Activated CD4-positive, alpha-beta T cell treated with anti-CD3 and anti-CD28 coated beads for 1 hour (primary cell): ENCODE data around the gene ADGRG6.

Experiments
- DNase-seq: peaks from one replicate; pipeline ENCODE4 v3.0.0-alpha.2; 2020

The ADGRG6 gene

DNA sequence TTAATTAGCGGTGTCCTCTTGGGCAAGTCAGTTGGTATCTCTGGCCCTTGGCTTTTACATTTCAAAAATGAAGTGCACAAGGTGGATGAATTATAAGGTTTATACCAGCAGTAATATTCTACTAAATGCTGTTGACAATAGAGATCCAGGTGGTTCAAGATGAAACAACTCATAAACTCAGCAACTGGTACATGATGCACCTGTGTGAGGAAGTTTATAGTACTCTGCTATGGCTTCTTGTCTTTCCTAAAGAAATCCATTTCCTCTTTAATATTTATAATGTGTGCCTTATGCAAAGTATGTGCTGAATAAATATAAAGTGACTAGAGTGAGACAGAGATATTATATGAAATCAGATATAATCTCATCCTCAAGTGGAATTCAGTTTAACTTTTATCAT lies 48.5 kb downstream of the ADGRG6 start:
- DNase-seq, result no peak

DNA sequence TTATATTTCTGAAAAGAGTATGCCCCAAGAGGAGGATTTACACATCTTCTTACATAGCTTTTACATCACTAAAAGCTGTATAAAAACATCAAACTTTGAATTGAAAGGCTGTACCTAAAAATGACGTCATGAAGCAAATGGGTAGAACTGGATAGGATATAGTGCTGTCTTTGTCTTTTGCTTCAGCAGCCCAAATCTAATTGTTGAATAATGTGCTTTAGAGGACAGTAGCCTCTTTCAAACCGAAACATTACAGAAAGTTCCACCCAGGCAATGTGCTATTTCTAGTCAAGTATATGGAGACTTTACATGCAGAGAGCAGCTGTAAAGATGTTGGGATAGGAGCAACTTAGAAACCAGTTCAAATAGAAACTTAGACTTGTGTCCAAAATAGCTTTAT lies 51.9 kb downstream of the ADGRG6 start:
- DNase-seq, result no peak

GRCh38 chr6:142354650-142355049 lies 52.8 kb downstream of the ADGRG6 start:
- DNase-seq, result no peak

DNA sequence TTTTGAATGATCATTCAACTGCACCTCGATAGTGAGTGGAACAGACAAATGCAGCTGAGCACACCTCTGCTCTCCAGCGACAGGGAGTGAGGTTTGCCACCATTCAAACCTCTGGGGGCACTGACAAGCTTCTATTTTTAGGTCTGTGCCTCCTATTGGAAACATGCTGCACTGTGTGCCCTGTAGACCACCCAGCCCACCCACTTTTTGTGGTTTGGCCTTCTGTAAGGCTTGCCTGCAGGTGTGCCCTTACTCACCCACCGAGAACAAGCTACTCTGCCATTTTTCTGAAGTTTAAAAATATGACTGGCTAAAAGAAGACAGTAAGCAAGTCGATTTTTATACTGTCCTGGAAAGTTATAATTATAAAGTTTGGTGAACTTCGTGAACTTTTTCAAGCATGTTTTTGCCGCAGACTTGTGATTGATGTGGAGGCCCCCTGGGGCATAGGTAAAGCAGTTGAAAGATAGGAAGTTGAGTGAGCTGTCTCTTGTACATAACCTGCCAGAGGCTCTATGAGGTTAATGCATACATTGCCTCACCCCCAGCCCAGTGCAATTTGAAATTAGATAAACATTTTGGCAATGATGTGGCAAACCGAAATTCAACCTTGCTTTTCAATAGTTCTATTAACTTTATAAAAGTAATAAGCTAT lies 53.8 kb downstream of the ADGRG6 start:
- no peak for DNase-seq

DNA sequence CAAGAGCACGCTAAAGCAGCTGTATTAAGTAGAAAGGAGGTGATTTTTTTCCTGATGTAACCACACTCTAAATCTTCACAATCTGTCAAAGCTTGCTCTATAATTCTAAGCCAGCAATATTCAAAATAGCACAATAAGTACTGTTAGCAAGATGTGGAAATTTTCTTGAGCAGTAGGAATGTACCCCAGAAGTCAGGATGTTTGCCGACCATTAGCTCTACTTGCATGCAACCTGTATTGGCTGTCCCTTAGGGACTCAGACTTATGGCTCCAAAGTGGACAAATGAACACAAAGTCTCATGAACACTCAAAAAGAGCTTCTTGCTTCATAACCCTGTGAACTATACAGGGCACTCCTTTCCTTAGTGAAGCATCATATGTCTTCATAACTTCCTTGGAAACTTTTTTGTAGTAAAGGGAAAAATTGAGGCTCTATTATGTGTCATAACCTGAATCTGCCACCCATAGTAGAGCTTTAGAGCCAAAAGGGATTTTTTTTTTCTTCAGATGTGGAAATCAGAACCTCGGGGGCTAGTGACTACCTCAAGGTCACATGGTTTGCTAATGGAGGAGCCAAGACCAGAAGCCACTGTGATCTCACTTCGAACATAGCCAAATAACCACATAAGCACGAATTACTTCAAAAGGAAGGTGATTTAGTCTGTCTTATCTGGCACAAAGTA lies 54.5 kb downstream of the ADGRG6 start:
- no peak for DNase-seq

- DNase-seq, result no peak
These were observed 55.0 kb downstream of the ADGRG6 start for GRCh38 chr6:142356884-142357225.

DNA sequence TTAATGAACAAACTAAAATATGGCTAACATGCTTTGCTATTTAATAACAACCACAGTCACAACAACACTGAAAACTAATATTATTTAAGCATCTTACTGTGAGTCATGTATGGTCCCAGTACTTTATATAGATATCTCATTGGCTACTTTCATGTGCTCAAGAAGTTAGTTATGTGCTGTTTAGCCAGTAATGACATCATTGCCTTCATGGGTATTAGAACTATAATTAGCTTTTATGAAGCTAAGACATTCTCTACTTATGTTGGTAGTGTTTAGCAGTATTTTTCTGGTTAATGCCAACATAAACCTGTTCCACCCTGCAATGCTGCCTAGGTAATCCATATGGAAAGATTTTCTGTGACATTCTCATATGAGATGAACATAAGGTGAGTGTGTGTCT lies 56.1 kb downstream of the ADGRG6 start:
- DNase-seq, result no peak

- DNase-seq, result no peak
These were observed 57.6 kb downstream of the ADGRG6 start for GRCh38 chr6:142359271-142359960.

DNA sequence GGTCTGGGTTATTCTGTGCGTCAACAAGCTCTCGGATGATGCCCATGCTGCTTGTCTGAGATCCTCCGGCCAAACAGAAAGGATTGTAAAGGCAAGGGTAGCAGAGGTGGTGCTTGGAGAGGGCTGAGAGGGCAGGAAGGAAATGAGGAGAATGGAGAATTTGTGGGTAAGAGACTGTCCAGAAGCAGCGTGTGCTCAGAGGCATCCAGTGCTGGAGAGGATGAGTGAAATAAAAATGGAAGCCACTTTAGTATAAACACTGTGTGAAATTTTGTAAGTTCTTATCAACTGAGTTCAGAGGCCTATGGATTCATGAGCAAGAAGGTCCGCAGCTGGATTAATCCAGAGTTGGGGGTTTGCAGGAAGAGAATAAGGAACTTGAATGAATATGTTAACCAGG lies 59.5 kb downstream of the ADGRG6 start:
- DNase-seq, result no peak

- no peak for DNase-seq
These were observed 60.3 kb downstream of the ADGRG6 start for GRCh38 chr6:142361779-142362750.

GRCh38 chr6:142367061-142367460 lies 65.3 kb downstream of the ADGRG6 start:
- no peak for DNase-seq

DNA sequence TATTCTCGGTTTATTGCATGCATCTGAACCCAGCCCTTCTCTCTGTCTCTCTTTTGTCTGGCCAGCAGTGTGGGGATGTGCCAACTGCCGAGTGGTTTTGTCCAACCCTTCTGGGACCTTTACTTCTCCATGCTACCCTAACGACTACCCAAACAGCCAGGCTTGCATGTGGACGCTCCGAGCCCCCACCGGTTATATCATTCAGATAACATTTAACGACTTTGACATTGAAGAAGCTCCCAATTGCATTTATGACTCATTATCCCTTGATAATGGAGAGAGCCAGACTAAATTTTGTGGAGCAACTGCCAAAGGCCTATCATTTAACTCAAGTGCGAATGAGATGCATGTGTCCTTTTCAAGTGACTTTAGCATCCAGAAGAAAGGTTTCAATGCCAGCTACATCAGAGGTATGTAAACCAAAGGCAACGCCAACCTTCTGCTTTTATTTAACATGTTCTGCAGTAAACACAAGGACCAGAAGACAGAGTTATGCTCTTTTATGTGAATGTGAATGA lies 65.8 kb downstream of the ADGRG6 start:
- no peak for DNase-seq

DNA sequence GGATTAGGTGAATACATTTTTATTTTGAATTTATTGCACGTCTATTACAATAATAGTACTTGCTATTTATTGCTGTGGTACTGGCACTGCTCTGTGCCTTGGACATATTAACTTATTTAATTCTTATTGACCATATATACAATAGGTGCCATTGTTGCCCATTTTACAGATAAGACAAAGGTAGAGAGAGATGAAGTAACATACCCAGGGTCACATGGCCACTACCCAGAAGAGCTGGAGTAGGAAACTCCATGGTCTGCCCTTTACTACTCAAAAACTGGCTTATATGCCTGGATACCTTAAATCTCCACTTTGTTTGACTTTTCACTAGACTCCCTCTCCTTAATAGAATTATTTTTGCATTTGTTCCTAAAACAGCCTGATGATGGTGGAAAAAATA lies 67.5 kb downstream of the ADGRG6 start:
- DNase-seq, result no peak

DNA sequence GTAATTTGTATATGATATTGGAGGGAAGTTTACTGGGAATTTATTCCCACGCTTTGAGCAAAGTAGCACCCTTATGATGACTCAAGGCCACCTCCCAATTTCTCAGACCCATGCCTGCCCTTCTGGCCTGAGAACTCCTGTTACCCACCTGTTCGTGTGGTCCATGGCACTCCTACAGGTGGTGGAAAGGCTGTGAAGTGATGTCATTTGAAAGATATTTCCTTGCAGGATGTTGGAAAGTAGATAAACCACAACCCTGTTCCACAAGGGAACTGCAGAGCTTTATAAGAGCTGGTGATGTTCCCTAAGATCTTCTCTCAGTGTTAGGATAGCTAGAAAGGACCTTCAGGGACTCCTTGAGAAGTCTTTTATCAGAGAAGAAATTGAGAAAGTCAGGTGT lies 70.5 kb downstream of the ADGRG6 start:
- DNase-seq, result no peak

DNA sequence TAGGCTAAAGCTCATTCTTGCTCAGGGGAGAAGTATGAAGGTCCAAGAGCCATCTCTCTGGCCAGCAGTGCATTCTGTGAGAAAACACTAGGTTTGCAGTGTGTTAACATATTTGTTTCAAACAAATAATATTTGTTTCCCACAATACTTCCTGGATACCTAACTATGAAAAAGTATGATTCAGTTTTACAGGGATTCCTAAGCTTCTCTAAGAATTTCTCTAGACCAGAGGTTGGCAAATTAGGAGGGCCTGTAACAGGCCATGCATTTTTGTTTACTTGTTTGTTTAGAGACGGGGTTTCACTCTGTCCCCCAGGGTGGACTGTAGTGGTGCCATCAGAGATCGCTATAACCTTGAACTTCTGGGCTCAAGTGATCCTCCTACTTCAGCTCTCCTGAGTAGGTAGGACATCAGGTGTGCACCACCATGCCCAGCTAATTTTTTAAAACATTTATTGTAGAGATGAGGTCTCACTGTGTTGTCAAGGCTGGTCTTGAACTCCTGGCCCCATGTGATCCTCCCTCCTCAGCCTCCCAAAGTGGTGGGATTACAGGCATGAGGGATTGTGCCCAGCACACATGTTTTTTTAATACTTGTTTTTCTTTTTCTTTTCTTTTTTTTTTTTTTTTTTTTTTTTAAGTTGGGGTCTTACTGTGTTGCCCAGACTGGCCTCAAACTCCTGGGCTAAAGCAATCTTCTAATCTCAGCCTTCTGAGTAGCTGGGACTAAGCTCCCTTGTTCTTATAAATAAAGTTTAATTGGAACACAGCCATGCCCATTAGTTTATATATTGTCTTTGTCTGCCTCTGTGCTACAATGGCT lies 71.7 kb downstream of the ADGRG6 start:
- DNase-seq, result no peak

GRCh38 chr6:142374091-142374770 lies 72.4 kb downstream of the ADGRG6 start:
- no peak for DNase-seq

- DNase-seq, result no peak
These were observed 73.3 kb downstream of the ADGRG6 start for GRCh38 chr6:142374965-142375733.

DNA sequence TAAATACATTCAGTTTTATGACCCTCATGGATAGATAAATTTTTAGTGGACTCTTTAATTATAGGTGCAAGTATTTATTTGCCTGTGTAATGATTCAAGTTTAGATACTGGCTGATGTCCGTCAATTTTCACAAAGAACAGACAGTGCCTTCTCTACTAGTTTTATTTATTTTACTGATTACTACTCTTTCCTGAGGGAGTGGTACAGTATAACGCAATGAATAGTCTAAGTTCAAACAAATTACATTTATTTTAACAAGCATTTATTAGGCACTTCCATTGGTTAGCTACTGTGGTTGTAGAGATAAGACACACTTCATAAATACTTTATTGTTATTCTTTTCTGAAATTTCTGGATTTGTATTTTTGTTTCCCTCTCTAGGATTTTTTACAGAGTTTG lies 74.3 kb downstream of the ADGRG6 start:
- DNase-seq, result no peak

GRCh38 chr6:142376800-142377496 lies 75.1 kb downstream of the ADGRG6 start:
- no peak for DNase-seq

DNA sequence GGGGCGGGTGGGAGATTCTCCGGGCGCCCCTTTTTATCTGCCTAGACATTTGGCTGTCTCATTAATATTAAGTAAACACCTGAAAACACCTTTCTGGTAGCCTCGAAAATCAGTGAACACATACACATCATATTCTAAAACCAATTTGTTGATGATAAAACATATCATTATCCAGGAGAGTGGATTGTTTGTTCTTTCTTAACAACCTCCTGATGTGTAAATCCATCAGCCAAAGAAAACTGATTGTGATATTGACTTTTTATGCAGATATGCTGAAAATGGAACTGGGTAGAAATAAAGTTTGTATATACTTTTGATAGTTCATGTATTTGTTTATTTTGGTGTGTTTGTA lies 75.7 kb downstream of the ADGRG6 start:
- no peak for DNase-seq
